Nucleus accumbens (tissue), 56 donors: Measurements from ENCODE around the gene PRRC2A.

Experiments used
- DNase-seq, 56 donors: peaks; one replicate each; lab custom pipeline; 2025; lab: John Stamatoyannopoulos, UW

The PRRC2A gene

DNA sequence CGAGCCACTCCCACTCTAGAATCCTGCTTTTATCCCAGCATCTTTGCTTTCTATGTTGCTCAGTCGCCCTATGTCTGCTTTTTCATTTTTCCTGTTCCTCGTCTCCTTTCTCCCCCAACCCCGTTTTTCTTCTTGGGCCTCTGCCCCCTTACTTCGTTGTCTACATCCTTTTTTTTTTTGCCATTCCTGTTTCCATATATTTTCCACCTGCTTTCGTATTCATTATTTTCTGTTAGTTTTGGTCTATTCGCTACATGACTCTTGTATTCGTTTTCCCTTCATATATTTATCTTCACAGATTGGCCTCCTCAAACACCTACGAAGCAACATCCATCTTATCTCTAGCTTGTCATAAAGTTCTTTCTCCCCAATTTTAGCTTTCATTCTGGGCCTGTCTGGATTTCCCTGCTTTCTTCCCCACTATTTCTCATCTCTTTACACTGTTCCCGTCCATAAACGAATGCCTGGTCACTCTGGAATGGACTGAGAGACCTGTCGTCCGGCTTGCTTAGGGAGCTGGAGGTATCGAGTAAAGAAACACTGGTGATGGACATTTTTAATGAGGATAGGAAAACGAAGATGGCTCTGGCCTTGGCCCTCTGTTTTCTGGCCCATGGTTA, 915 bp downstream of the PRRC2A start:
- DNase-seq = no peak

DNA sequence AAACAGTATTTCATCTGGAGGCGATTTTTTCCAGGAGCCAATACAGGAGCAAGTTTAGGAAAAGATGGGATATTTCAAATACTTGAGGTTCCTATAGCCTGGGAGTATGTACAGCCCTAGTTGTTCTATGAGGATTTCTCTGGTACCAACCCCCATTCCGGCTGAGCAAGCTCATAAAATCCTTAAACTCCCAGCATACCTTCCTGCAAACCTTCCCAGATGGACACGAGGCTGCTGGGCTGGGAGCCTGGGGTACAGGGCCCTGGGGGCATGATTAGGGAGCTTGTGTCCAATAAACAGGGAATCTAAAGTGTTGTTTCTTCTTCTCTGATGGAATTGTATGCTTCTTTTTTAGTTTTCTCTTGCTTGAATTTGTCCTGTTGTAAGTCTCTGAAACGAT, 1.5 kb downstream of the PRRC2A start:
- DNase-seq = no peak

DNA sequence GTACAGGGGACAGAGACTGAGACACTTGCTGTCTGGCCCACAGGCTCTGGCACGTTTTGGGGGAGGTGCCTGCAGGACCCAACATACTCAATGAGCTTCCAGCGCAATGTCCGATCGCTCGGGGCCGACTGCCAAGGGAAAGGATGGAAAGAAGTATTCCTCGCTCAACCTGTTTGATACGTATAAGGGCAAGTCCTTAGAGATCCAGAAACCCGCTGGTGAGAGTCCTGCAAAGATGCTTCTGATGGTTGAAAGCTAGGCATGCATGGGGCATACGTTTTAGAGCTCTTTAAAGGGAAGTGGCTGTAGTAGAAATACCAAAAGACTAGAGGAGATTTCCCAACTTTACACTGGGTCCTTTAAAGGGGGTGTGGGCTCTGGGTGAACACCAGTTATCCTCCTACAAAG, 2.2 kb downstream of the PRRC2A start:
- no peak for DNase-seq

DNA sequence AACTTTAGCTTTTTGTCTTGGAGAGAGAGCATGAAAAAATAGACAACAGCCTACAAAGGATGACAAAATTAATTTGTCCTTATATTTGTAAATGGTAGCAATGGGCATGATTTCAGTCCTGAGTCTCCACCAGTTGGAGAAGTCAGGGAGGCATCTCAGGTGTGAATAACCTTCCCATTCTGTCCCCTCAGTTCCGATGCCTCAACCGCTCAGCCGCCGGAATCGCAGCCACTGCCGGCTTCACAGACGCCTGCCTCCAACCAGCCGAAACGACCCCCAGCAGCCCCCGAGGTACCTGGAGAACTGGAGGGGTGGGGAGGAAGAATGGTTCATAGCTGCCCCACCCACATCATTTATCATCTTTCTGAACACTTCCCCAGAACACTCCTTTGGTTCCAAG, 3.6 kb downstream of the PRRC2A start:
- no peak for DNase-seq

DNA sequence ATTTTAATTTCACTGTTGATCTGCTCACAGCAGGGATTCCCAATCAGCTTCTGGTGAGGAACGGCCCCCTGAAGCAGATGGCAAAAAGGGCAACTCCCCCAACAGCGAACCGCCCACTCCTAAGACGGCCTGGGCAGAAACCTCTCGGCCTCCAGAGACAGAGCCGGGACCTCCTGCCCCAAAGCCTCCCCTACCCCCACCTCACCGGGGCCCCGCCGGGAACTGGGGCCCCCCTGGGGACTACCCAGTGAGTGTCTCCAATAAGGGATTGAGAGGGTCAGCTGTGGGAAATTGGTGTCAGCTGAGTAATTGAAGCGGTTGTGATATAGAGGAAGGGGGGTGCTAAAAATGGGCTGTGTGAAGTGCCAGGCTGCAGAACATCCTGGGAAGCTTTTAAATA, 6.4 kb downstream of the PRRC2A start:
- no peak for DNase-seq

DNA sequence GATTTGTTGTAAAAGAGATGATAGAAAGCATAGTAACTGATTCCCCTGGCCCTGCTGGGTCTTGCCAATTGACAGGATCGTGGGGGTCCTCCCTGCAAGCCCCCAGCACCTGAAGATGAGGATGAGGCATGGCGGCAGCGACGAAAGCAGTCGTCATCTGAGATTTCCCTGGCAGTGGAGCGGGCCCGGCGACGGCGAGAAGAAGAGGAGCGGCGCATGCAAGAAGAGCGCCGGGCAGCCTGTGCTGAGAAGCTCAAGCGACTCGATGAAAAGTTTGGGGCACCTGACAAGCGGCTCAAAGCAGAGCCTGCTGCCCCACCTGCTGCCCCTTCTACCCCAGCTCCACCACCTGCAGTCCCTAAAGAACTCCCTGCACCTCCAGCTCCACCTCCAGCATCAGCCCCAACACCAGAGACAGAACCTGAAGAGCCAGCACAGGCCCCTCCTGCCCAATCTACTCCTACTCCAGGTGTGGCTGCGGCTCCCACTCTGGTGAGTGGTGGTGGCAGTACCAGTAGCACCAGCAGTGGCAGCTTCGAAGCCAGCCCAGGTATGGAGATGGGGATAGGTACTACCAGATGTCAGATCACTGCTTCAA, 7.3 kb downstream of the PRRC2A start:
- no peak for DNase-seq

DNA sequence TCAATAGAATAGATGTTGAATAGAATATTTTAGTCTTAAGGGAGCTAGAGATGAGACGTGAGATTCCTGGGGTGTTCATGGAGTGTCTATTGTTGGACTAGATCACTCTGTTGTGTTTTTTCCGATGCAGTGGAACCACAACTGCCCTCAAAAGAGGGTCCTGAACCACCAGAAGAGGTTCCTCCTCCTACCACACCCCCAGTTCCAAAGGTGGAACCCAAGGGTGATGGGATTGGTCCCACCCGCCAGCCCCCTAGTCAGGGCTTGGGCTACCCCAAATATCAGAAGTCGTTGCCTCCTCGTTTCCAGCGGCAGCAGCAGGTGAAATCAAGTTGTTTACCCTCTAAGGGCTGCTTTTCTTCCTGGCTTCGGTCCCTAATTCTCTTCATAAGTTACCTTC, 8.5 kb downstream of the PRRC2A start:
- DNase-seq = no peak

DNA sequence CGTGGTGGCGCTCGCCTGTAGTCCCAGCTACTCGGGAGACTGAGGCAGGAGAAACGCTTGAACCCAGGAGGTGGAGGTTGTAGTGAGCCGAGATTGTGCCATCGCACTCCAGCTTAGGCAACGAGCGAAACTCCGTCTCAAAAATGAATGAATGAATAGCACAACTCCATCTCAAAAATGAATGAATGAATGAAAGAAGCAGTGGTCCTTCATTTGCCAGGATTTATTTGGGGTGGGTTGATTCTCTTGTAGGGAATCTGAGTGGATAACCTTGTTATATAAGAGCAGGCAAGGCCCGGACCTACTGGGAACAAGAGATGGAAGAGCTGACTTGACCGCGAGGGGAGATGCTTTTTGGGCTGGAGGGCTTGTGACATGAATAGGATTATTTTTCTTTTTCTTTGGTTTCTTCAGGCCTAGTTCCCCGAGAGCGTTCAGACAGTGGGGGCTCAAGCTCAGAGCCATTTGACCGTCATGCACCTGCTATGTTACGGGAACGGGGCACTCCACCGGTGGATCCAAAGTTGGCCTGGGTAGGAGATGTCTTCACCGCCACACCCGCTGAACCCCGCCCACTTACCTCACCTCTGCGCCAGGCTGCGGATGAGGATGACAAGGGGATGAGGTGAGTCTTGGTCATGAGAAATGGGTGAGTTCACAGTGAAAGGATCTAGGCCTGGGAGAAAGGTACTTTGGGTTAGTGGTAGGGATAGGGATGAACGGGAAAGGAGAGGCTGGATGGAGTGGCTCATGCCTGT, 9.8 kb downstream of the PRRC2A start:
- DNase-seq = no peak

DNA sequence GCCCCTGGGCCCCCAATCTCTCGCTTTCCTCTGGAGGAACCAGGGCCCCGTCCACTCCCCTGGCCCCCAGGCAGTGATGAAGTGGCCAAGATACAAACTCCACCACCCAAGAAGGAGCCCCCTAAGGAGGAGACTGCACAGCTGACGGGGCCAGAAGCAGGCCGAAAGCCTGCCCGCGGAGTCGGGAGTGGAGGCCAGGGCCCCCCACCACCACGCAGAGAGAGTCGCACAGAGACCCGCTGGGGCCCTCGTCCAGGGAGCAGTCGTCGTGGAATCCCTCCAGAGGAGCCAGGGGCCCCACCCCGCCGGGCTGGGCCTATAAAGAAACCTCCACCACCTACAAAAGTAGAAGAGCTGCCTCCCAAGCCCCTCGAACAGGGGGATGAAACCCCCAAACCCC, 10.7 kb downstream of the PRRC2A start:
- no peak for DNase-seq

DNA sequence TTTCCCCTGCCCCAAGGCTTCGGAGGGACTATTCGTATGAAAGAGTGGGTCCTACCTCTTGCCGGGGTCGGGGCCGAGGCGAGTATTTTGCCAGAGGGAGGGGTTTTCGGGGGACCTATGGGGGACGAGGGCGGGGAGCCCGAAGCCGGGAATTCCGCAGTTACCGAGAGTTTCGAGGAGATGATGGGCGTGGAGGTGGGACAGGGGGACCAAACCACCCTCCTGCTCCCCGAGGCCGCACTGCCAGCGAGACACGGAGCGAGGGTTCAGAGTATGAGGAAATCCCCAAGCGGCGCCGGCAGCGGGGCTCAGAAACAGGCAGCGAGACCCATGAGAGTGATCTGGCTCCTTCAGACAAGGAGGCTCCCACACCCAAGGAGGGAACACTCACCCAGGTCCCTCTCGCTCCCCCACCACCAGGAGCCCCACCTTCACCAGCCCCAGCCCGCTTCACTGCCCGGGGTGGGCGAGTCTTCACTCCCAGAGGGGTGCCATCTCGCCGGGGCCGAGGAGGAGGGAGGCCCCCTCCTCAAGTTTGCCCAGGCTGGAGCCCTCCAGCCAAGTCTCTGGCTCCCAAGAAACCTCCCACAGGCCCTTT, 11.3 kb downstream of the PRRC2A start:
- DNase-seq = no peak

DNA sequence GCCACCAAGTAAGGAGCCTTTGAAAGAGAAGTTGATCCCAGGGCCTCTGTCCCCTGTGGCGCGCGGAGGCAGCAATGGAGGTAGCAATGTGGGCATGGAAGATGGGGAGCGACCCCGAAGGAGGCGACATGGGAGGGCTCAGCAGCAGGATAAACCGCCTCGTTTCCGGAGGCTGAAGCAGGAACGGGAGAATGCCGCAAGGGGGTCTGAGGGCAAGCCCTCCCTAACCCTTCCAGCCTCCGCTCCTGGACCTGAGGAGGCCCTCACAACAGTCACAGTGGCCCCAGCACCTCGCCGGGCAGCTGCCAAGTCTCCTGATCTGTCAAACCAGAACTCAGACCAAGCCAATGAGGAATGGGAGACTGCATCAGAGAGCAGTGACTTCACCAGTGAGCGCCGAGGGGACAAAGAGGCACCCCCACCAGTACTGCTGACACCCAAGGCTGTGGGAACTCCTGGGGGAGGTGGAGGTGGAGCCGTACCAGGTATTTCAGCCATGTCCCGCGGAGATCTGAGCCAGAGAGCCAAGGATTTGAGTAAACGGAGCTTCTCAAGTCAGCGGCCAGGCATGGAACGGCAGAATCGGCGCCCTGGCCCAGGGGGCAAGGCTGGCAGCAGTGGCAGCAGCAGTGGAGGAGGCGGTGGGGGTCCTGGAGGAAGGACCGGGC, 11.9 kb downstream of the PRRC2A start:
- no peak for DNase-seq

DNA sequence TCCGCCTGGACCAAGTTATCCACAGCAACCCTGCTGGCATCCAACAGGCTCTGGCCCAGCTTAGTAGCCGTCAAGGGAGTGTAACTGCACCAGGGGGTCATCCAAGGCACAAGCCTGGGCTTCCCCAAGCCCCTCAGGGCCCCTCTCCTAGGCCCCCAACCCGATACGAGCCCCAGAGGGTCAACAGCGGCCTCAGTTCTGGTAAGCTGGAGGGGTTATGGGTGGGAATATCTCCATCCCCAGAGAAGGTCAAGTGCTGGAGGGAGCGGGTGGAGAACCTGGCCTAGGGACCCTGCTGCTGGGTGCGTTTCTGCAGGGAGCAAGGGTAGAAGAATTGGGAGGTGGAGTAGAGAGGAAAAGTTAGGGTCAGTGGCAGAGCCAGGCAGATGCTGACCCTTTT, 12.9 kb downstream of the PRRC2A start:
- no peak for DNase-seq

DNA sequence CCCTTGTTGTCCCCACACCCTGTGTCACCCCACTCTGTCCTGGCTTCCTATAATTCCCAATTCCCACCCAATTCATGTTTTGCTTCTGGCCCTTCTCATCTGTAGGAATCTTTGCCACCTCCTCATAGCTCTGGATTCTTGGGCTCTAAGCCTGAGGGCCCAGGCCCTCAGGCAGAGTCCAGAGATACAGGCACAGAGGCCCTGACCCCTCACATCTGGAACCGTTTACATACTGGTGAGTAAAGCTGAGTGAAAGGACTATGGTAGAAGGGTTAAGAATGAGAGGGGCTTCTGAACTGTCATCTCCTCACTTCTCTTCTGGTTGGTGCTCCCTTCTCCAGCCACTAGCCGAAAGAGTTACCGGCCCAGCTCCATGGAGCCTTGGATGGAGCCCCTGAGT, 13.6 kb downstream of the PRRC2A start:
- no peak for DNase-seq

DNA sequence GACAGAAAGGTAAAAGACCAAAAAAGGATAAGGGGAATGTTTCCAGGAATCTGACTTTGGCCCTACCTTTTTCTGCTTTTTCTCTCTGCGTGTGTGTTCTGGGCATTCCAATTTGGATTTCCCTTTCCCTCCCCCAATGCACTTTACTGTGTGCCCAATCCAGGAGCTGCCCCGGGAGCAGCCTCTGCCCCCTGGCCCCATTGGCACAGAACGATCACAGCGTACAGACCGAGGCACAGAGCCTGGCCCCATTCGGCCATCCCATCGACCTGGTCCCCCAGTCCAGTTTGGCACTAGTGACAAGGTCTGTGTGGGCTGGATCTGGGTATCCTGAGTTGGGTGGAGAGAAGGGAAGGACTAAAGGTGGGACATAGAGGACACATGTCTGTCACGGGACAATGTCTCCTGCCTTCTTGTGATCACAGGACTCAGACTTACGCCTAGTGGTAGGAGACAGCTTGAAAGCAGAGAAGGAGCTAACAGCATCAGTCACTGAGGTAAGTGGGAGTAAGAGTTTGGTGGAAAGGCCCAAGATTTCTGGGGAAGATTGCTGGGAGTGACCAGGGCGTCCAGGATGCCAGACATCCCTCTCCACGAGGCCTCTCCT, 14.6 kb downstream of the PRRC2A start:
- no peak for DNase-seq

DNA sequence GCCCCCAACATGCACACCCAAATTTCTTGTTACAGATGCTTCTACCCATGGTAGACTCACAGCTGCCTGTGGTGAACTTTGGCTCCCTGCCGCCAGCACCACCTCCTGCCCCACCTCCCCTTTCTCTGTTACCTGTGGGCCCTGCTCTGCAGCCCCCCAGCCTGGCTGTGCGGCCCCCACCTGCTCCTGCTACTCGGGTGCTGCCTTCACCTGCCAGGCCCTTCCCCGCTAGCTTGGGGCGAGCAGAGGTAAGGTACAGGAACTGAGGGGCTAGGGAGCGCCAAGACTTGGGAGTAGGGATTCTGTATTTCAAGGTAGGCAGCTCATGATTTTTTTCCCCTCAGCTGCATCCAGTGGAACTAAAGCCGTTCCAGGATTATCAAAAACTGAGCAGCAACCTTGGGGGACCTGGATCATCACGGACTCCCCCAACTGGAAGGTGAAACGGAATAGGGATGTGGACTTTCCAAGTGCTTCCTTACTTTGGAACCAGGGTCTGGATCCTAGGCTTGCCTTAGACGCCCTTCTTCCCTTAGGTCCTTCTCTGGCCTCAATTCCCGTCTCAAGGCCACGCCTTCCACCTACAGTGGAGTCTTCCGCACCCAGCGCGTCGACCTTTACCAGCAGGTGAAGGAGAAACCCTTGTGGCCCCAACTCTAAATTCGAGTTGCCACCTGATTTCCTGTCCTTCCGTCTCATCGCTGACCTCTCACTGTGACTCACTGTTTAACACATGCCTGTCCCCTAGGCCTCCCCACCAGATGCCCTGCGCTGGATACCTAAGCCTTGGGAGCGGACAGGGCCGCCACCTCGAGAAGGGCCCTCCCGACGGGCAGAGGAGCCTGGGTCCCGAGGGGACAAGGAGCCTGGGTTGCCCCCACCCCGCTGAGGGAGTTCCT, 16.4 kb downstream of the PRRC2A start:
- no peak for DNase-seq

DNA sequence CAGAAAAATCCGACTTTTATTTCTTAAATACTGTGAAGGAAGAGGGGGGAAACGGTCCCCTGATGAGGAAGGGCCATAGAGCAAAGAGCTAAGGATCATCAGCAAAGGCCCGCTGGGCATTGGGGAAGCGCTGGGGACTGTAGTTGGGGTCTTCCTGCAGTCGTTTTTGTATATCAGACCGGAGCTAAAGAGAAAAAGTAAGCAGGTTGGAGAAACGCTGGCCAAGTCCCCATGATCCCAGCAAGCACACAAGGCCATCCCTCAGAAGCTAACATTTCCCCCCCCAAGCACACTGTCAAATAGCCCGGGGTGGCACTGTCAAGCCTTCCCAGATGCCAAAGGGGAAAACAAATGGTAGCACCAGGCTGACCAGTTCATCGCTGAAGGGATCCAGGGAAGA, 18.5 kb downstream of the PRRC2A start:
- DNase-seq = no peak

DNA sequence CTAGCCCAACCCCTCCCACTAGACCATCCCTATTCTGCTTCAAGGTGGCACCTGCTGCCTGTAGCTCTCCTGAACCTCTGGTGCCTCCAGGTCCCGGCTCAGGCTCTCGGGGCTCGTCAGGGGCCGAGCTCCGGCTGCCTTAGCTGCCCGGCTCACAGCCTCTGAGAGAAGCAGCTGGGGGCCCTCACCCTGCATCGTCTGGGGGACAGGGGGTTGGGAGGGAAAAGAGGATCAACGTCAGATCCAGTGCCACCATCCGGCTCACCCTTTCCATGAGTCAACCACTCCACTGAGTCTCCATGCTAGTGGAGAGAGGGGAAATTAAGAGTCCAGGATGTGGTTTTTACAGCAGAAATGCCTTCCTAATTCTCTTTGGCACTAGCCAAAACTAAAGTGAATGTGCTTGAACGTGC, 18.9 kb downstream of the PRRC2A start:
- no peak for DNase-seq

DNA sequence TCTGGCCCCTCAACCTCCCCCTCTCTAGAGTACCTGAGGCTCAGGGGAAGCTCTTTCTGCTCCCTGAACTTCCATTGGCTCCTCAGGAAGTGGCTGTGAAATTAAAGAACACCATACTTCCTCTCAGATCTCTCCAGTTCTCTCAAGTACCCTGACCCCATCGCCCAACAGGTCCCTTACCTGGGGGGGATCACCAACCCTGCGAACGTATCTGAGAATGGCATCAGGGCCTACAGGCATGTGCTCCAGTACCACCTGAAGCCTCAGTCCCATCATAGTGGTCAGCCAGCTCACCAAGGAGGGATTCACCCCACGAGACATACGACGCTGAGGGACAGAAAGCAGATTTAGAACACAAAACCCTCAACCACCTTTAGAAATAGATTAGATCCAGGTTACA, 20.1 kb downstream of the PRRC2A start:
- DNase-seq = no peak

DNA sequence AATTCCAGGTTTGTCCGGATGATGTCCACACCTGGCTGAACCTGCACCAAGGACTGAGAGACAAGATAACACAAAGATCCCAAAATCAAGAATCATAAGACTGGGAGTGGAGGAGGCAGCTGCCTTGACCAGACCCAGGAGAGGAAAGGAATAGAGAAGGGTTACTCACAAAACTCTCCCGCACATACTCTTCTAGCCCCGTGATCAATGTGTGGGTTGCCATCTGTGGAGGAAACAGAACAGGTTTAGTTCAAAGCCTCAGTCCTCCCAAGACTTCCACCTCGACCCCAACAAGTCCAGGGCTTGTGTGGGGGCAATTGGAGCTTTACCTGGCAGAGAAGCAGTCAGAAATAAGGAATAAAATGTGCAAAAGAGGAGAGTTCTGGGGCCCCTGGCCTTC, 20.9 kb downstream of the PRRC2A start:
- no peak for DNase-seq
